ENCODE data around the gene FOXN3.
A peak's percentile ranks its signal among the peaks of the same experiment; 100 is the strongest.

Gene FOXN3

GRCh38 chr14:89430391-89431236 is 13.6 kb upstream of the FOXN3 start:
- peak; percentile 61 for DNase-seq

- peak; percentile 71 for DNase-seq
These were observed 12.5 kb upstream of the FOXN3 start for GRCh38 chr14:89429199-89430181.

GRCh38 chr14:89428546-89429198 is 11.6 kb upstream of the FOXN3 start:
- no peak for DNase-seq

GRCh38 chr14:89428173-89428523 is 11.1 kb upstream of the FOXN3 start:
- no peak for DNase-seq

- no peak for DNase-seq
These were observed 10.6 kb upstream of the FOXN3 start for GRCh38 chr14:89427426-89428172.

- DNase-seq: peak; percentile 52
These were observed 8.9 kb upstream of the FOXN3 start for GRCh38 chr14:89425931-89426330.

GRCh38 chr14:89424241-89424640 is 7.2 kb upstream of the FOXN3 start:
- no peak for DNase-seq

- DNase-seq: peak; percentile 55
These were observed 5.9 kb upstream of the FOXN3 start for GRCh38 chr14:89422952-89423345.

- peak; percentile 80 for DNase-seq
These were observed 5.3 kb upstream of the FOXN3 start for GRCh38 chr14:89422181-89422951.

GRCh38 chr14:89420502-89420901 is 3.5 kb upstream of the FOXN3 start:
- DNase-seq: no peak

- no peak for DNase-seq
These were observed 3.0 kb upstream of the FOXN3 start for GRCh38 chr14:89419973-89420482.

GRCh38 chr14:89418976-89419375 is 1.9 kb upstream of the FOXN3 start:
- no peak for DNase-seq

- DNase-seq: no peak
These were observed 1.4 kb upstream of the FOXN3 start for GRCh38 chr14:89418452-89418851.

GRCh38 chr14:89417465-89418225 is 612 bp upstream of the FOXN3 start:
- DNase-seq: peak; percentile 69

- DNase-seq: peak; percentile 100
These were observed 734 bp downstream of the FOXN3 start for GRCh38 chr14:89416002-89416995.

GRCh38 chr14:89415159-89415558 is 1.9 kb downstream of the FOXN3 start:
- no peak for DNase-seq

- DNase-seq: no peak
These were observed 5.1 kb downstream of the FOXN3 start for GRCh38 chr14:89411976-89412375.

GRCh38 chr14:89409961-89410360 is 7.1 kb downstream of the FOXN3 start:
- no peak for DNase-seq

Measured in stimulated activated CD8-positive, alpha-beta memory T cell treated with anti-CD3 and anti-CD28 coated beads, Interleukin-4, amount 100 ng/mL, for 48 hours (primary cell).